Transverse colon (tissue), 4 donors: ENCODE data around the gene RPTOR. TPM values are rescaled to one million over a fixed set of nuclear protein-coding genes. Genes with fewer than 3 reads are reported as not detected.
A peak's percentile ranks its signal among the peaks of the same experiment; 100 is the strongest.

ENCODE experiments used
- DNase-seq: peaks from one replicate; pipeline ENCODE4 v3.0.0-alpha.2; 2019
- H3K27ac ChIP-seq, 4 donors: fragments of 200-600 bp; sonication (generic); 2 replicates each; pipeline ENCODE4 v1.5.1; 2016 to 2018; ENCODE audit warnings: inconsistent platforms in 4 of 4
- H3K27me3 ChIP-seq: fragments of 200-600 bp; sonication (generic); 2 replicates; pipeline ENCODE4 v1.5.1; 2017; ENCODE audit warnings: inconsistent platforms
- H3K36me3 ChIP-seq, 4 donors: fragments of 200-600 bp; sonication (generic); 2 replicates each; pipeline ENCODE4 v1.5.1; 2017 to 2019; ENCODE audit warnings: inconsistent platforms in 4 of 4
- H3K4me1 ChIP-seq, 4 donors: fragments of 200-600 bp; sonication (generic); 2 replicates each; pipeline ENCODE4 v1.5.1; 2017 to 2020; ENCODE audit warnings: inconsistent platforms in 4 of 4
- H3K4me3 ChIP-seq, 4 donors: fragments of 200-600 bp; sonication (generic); 1 replicate in 1 of 4; 2 replicates in 3 of 4; pipeline versions ENCODE4 v1.5.1 to v1.6.1; 2017 to 2019; ENCODE audit warnings: inconsistent platforms in 4 of 4
- H3K9me3 ChIP-seq, 2 donors: fragments of 200-600 bp; sonication (generic); 2 replicates each; pipeline ENCODE4 v1.5.1; 2017 to 2019; ENCODE audit warnings: inconsistent platforms in 2 of 2
- EP300 ChIP-seq: sonication (generic); formaldehyde crosslinking; IDR thresholded peaks from one replicate; pipeline ENCODE4 v1.6.1; 2017; ENCODE audit warnings: antibody characterized with exemption, low read depth
- POLR2A ChIP-seq: fragments of 450-650 bp; IDR thresholded peaks from one replicate; pipeline ENCODE4 v1.6.1; 2016; ENCODE audit warnings: antibody characterized with exemption, mild to moderate bottlenecking, moderate library complexity
- POLR2AphosphoS5 ChIP-seq, 3 donors: sonication (generic); formaldehyde crosslinking; IDR thresholded peaks; one replicate each; pipeline ENCODE4 v1.6.1; 2016; ENCODE audit warnings: antibody characterized with exemption in 3 of 3
- WGBS, 2 donors: methylation state at CpG; one replicate each; pipeline ENCODE4 v1.1.5; 2018; ENCODE audit warnings: low coverage in 1 of 2; 5-methylcytosine and 5-hydroxymethylcytosine counted together
- in situ Hi-C, 4 donors: fragments of 200-750 bp; cut with MboI; loops; one replicate each; pipeline versions ENCODE4 v1.15.0 to v1.15.1; 2017; ENCODE audit warnings: low sequenced_read_pairs in 3 of 4, low pct_ligation_motif_present in 1 of 4, low pct_unique_long_range_greater_than_20kb in 1 of 4
- intact Hi-C: fragments of 100-400 bp; cut with DNase I; formaldehyde crosslinking; loops from one replicate; pipeline ENCODE4 v1.15.1; 2023; ENCODE audit warnings: low total_unique reads
- total RNA-seq, 4 donors: library from RNA; depleted of rRNA; stranded (reverse); fragments of >200 nt; gene quantifications; one replicate each; pipeline ENCODE4 v1.1.0, GENCODE V29; 2016
- TF ChIP-seq, protein P1 (sequence below), 5 experiments: fragments of 200-600 bp in 3 of 5; fragments of 450-650 bp in 2 of 5; sonication (generic) in 3 of 5; IDR thresholded peaks; 1 replicate in 2 of 5; 2 replicates in 3 of 5; pipeline ENCODE4 v1.5.1; 2016 to 2017; ENCODE audit warnings: antibody characterized with exemption in 5 of 5, inconsistent platforms in 3 of 5, mild to moderate bottlenecking in 2 of 5, moderate library complexity in 1 of 5

The RPTOR gene
- total RNA-seq, 4 donors from 2014 or later: 28.9 to 79.3 (median 48.0) TPM

DNA sequence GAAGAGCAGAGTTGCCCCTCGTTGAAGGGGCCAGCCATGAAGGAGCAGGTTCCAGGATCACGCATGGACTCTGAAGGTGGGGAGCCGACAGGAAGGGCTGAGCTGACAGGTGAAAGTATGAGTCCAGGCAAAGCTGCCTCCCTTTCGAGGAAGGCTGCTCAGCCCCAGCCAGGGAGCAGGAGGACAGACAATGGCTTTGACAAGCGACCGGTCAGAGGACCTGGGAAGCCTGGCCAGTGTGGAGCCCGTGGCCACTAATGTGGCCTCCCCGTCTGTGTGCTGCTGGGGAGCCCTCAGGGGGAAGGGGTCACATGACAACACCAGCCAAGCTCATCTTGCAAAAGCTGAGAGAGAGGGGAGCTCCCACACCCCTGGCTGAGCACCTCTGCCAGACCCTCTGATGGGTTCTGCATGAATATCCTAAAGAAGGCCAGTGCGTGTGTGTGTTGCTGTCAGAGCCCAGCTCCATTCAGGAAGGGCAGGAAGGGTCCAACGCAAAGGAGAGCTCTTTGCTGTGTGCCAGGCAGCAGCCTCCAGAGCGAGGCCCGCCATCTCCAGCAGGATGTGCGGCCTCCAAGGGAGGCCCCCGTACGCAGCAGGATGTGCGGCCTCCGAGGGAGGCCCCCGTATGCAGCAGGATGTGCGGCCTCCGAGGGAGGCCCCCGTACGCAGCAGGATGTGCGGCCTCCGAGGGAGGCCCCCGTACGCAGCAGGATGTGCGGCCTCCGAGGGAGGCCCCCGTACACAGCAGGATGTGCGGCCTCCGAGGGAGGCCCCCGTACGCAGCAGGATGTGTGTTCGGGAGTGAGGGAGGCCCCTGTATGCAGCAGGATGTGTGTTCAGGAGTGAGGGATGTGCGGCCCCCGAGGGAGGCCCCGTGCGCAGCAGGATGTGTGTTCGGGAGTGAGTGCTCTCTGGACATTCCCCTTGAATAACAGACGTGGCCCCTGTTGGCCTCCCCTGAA lies 344.9 kb downstream of the RPTOR start:
- H3K4me1 ChIP-seq: peaks cover 0 to 15% (median 5%) of the 10 kb centered on the region in 4 donors
- TF ChIP-seq, protein P1, sequence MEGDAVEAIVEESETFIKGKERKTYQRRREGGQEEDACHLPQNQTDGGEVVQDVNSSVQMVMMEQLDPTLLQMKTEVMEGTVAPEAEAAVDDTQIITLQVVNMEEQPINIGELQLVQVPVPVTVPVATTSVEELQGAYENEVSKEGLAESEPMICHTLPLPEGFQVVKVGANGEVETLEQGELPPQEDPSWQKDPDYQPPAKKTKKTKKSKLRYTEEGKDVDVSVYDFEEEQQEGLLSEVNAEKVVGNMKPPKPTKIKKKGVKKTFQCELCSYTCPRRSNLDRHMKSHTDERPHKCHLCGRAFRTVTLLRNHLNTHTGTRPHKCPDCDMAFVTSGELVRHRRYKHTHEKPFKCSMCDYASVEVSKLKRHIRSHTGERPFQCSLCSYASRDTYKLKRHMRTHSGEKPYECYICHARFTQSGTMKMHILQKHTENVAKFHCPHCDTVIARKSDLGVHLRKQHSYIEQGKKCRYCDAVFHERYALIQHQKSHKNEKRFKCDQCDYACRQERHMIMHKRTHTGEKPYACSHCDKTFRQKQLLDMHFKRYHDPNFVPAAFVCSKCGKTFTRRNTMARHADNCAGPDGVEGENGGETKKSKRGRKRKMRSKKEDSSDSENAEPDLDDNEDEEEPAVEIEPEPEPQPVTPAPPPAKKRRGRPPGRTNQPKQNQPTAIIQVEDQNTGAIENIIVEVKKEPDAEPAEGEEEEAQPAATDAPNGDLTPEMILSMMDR (IDR thresholded peaks at IDR 0.05): no peak
- no peak for TF ChIP-seq EP300
- H3K4me3 ChIP-seq: no peak overlapping the region
- no peaks in the 10 kb centered on the region for H3K36me3 ChIP-seq
- no peaks in the 10 kb centered on the region for H3K9me3 ChIP-seq
- in situ Hi-C loops: no loop called here
- H3K27me3 ChIP-seq: no peaks in the 10 kb centered on the region
- intact Hi-C loops: no loop called here
- no peak overlapping the region for H3K27ac ChIP-seq
- DNase-seq: no peak
- WGBS, 2 donors: 88% methylated on average over 37 of the region's 40 CpGs; no CpG with 5 or more reads in 1 of the 2 donors

DNA sequence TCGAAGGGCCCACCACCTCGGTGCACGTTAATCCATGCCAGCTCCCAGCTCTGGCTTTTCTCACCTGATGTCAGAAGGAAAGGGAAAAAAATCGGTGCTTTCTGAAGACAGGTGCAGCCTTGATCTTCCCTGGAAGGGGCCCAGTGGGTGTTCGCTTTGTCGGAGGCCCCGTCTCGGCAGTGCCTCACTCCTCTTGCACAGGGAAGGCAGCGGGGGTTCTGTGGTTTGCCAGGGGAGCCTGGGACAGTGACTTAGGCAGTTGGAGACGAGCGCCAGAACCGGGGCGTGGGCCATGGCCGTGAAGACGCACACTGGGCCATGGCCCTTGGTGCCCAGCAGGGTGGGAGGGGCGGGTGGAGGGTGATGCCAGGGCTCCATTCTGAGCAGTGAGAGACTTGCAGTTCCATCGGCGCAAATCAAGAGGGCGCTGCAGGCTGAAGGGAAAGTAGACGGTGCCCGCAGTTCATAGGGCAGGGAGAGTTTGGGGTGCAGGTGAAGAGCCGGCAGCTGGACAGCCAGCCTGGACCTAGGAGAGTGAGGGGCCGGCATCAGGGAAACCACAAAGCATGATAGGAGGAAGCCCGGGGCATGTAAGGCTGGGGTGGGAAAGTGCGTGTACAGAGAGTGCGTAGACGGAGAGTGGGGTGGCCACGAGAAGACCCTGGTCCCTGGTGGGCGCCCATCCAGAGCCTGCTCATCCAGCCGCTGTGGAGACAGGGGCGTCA lies 345.7 kb downstream of the RPTOR start:
- H3K9me3 ChIP-seq: no peaks in the 10 kb centered on the region
- no peak for DNase-seq
- H3K4me3 ChIP-seq: no peak overlapping the region
- intact Hi-C loops (no loop called here), in situ Hi-C loops (no loop called here)
- H3K4me1 ChIP-seq: peaks cover 0 to 15% (median 5%) of the 10 kb centered on the region in 4 donors
- TF ChIP-seq EP300 (no peak), POLR2AphosphoS5 (IDR thresholded peaks at IDR 0.05) (no peak), POLR2A (no peak)
- TF ChIP-seq, protein P1 (IDR thresholded peaks at IDR 0.05): no peak
- no peaks in the 10 kb centered on the region for H3K36me3 ChIP-seq
- peak overlapping the region in 3 of 4 donors; percentile 58 to 79 (median 62) for H3K27ac ChIP-seq
- no peaks in the 10 kb centered on the region for H3K27me3 ChIP-seq
- 90 to 94% methylated on average over 7 to 31 of the region's 31 CpGs for WGBS, 2 donors

DNA sequence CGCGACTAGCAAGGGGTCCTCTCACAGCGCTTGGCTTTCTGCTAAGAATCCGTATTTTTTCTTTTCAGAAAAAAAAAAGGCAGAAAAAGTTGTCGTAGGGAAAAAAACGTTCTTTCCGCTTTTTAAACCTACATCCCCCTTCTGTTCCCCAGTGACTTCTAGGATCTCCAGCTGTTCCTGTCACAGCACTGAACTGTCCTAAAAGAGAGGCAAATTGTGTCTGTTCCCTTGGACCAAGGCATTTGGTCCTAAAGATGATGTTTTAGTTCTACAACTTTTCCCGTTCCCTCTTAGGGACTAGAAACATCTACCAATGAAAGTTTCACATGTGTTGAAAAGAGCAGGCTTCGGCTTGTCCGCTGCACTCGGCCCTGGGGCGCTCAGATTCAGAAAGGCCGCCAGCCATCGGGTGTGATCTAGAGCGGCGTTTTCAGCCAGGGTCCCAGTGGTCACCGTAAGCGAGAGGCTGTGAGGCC lies 346.3 kb downstream of the RPTOR start:
- H3K4me3 ChIP-seq: no peak overlapping the region
- H3K27ac ChIP-seq: peak overlapping the region; percentile 58 to 79 (median 62)
- H3K9me3 ChIP-seq: no peaks in the 10 kb centered on the region
- in situ Hi-C loops: no loop called here
- no peak for TF ChIP-seq EP300
- TF ChIP-seq, protein P1 (IDR thresholded peaks at IDR 0.05): no peak
- no peak for TF ChIP-seq POLR2A
- TF ChIP-seq POLR2AphosphoS5 (IDR thresholded peaks at IDR 0.05): no peak
- H3K27me3 ChIP-seq: no peaks in the 10 kb centered on the region
- 88% methylated on average over 18 of the region's 18 CpGs; no CpG with 5 or more reads in 1 of the 2 donors for whole genome bisulfite sequencing, 2 donors
- peaks cover 0 to 15% (median 5%) of the 10 kb centered on the region in 4 donors for H3K4me1 ChIP-seq
- no peak for DNase-seq
- intact Hi-C loops: no loop called here
- H3K36me3 ChIP-seq: no peaks in the 10 kb centered on the region

DNA sequence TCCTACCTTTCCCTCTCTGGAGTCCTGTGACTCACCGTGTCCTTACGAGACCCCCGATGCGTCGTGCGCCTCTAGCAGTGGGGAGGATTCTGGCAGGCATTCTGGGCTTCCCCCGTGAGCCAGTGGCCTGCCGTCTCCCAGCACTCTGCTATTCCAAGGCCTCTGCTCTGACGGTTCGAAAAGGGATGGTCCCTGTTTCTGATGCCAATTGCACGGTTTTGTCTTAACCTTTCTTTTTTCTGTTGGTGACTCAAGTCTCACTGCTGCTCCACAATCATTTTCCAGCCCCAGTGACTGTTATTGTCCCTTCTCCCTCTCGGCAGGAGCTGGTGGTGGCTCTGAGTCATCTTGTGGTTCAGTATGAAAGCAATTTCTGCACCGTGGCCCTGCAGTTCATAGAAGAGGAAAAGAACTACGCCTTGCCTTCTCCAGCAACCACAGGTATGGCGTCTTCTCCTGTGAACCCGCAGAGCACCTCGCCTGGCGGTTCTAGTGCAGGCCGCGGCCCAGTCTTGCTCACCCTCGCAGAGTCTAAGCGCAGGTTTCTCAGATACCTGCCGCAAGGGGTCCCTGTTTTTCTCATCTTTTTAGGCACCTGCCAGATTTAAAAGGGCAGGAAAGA lies 346.9 kb downstream of the RPTOR start:
- TF ChIP-seq, protein P1 (IDR thresholded peaks at IDR 0.05): peak in 1 of 5 experiments; percentile 11
- no peak for TF ChIP-seq POLR2AphosphoS5 (IDR thresholded peaks at IDR 0.05)
- intact Hi-C loops (no loop called here), in situ Hi-C loops (no loop called here)
- Histone ChIP-seq H3K9me3 (no peaks in the 10 kb centered on the region), H3K27me3 (no peaks in the 10 kb centered on the region), H3K27ac (peak overlapping the region; percentile 58 to 79 (median 62)), H3K36me3 (no peaks in the 10 kb centered on the region), H3K4me3 (no peak overlapping the region), H3K4me1 (peaks cover 0 to 15% (median 5%) of the 10 kb centered on the region in 4 donors)
- 57 to 71% methylated on average over 2 to 23 of the region's 23 CpGs for WGBS, 2 donors
- peak; percentile 22 for DNase-seq
